Choroid plexus epithelial cell (primary cell): ENCODE results near the gene ENPP3.

Source experiments
- DNase-seq: peaks from one replicate; pipeline ENCODE4 v3.0.0-alpha.2; 2010; ENCODE audit warnings: low read depth
- H3K4me3 ChIP-seq: 2 replicates; pipeline ENCODE4 v1.5.1; 2011; ENCODE audit warnings: low read depth, mild to moderate bottlenecking, control low read depth, low read length, moderate library complexity
- TF ChIP-seq, protein P1 (sequence below): conservative IDR thresholded peaks from 2 replicates; pipeline ENCODE4 v1.5.1; 2011; ENCODE audit warnings: low read depth, mild to moderate bottlenecking, control low read depth, inconsistent platforms, low read length, moderate library complexity

Gene ENPP3

DNA sequence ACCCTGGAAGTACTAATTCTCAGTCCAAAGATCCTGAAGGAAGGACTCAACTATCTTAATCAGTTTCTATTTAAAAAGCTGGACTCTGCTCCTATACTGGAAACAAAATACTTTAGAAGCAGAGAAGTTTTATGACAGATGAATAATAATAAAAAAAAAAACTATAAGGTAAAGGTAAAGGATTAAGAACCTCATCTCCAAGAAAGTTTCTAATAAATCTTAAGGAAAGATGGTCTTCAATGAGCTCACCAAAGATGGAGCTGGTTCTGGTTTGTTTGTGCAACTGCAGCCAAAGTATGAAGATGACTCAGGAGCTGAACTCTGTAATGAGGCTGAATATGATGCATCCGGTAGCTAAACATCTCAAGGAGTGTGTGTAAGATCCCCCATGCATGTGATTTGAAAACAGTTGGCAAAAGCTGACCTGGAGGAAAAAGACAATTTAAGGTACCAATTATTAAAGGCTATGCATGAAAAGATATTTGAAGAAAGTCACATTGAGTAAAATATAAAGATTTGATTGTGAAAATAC lies 34.3 kb upstream of the ENPP3 start:
- H3K4me3 ChIP-seq: no peak overlapping the region
- TF ChIP-seq, protein P1, sequence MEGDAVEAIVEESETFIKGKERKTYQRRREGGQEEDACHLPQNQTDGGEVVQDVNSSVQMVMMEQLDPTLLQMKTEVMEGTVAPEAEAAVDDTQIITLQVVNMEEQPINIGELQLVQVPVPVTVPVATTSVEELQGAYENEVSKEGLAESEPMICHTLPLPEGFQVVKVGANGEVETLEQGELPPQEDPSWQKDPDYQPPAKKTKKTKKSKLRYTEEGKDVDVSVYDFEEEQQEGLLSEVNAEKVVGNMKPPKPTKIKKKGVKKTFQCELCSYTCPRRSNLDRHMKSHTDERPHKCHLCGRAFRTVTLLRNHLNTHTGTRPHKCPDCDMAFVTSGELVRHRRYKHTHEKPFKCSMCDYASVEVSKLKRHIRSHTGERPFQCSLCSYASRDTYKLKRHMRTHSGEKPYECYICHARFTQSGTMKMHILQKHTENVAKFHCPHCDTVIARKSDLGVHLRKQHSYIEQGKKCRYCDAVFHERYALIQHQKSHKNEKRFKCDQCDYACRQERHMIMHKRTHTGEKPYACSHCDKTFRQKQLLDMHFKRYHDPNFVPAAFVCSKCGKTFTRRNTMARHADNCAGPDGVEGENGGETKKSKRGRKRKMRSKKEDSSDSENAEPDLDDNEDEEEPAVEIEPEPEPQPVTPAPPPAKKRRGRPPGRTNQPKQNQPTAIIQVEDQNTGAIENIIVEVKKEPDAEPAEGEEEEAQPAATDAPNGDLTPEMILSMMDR: no peak
- peak; percentile 97 for DNase-seq

DNA sequence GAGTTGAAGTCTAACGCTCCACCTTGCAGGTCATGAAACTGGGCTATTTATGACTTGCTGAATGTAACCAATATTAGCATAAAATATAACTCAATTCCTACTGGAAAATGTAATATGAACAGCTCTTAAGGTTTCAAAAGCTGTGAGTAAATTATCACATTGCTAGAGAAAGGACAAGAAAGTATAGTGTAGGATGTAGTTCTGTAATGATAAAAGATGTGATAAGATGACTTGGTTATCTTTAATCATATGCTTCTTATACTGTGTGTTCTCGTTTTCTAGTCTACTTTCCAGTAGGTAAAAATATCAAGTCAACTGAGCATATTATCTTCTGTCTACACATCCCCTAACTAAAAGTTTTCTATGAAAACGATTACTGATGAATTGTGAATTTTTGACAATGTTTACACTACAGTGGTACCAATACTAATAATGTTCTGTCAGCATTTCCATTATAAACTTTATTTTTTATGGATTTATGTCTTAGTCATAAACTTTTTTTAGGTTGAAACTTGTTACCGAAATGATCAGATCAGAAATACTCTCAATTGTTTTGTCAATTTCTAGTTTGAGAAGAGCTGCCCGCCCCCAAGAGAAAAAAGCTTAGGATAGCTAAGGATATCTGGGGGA lies 23.7 kb upstream of the ENPP3 start:
- TF ChIP-seq, protein P1: no peak
- DNase-seq: no peak
- H3K4me3 ChIP-seq: no peak overlapping the region

DNA sequence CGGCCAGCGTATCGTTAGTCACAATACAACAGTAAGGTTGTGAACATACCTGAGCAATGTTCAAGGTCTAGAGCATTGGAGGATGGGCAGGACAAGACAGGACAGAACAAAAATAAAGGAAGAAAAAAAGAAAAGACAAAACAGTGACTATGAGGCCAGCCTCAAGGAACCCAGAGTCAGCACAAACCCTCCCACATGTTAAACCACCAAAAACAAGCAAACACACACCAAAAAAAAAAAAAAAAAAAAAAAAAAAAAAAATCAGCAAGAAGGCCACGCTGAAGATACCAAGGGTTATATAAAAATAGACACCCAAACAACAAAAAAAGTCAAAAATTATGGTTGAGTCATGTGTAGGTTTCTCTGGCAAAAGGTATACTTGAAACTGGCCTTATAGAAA lies 21.8 kb upstream of the ENPP3 start:
- TF ChIP-seq, protein P1: no peak
- DNase-seq: no peak
- H3K4me3 ChIP-seq: no peak overlapping the region

DNA sequence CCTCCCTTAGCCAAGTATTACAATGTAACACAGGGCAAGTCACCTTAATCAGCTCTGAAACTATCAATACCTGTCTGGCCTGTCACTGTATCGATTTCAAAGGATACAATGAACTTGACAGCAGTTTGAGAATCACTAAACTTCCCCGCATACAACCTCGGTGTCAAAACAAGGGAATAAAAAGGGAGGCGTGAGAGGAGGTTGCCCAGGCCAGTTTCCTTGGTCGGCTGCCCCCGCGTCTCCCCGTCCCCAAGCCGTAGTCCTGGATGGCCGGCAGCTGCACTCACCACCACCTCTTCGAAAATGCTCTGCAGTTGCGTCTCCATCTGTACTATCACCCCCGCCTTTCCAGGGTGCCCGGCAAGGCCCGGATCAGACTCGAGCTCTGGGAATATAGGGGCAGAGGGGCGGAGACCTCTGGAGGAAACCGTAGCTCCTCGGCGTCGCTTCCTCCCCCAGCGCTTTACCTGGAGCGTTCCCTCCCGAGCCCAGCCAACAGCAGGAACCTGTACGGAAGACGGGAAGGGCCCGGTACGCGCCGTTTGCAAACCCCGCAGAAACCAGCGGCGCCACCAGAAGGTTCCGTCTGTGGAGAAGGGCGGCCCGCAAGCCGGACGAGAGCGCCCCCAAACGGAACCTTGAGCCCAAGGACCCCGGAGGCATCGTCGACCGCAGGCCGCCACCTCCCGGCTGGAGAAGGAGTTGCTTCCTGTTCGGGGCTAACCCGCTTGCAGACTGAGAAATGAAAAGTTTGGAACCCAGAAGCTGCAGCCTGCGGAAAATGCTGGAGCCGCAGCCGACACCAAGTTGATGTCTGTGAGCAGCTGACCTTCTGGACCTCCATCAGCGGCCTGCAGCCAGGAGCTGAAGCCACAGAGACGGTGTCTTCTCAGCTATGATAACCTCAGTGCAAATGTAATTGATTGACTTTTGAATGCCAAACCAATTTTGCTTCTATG lies 9.1 kb upstream of the ENPP3 start, which contains the start of gene MED23:
Gene MED23, minus strand, starts transcription at position 519 of the 959 bp plus-strand sequence. Its CDS starts 193 bp downstream, at position 326.
- TF ChIP-seq, protein P1: peak; percentile 97
- H3K4me3 ChIP-seq: peak within 1 kb of the TSS; percentile 86
- peak; percentile 97 for DNase-seq

DNA sequence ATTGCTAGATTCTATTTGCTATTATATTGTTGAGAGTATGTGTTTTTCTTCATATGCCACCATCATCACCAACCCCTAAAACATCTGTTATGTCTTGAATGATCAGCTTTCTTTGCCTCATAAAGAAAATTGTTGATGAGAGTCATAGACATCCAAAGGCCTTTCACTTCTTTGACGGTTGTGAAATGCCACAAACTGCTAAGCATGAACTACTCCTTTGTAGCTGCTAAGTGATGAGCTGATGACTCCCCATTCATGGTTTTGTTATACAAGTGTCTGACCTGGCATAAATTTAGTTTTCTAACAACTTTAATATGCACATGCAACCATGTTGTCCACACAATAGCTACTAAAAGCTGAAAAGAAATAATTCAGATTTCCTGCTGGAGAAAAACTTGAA lies 8.4 kb upstream of the ENPP3 start:
- TF ChIP-seq, protein P1: no peak
- no peak for DNase-seq
- no peak overlapping the region for H3K4me3 ChIP-seq

DNA sequence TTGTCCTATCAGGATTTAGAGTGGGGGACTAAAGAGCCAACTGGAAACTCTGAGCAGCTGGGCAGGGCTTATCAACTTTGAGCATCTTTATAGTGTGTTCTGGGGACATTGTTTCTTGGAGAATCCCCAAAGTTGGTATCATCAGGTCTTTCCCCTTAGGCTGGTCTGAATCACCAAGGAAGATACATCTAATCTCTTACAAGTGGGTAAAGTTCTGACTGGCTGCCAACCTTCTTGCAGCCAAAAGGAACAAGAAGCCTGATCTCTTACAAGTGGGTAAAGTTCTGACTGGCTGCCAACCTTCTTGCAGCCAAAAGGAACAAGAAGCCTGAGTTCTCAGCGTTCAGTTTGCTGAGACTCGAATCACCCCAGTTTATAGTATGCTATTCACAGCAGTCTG lies 7.5 kb upstream of the ENPP3 start:
- no peak overlapping the region for H3K4me3 ChIP-seq
- TF ChIP-seq, protein P1: no peak
- no peak for DNase-seq
